H1 (cell line): ENCODE data around the gene SLC9C2. TPM values are rescaled to one million over a fixed set of nuclear protein-coding genes. Genes with fewer than 3 reads are reported as not detected.

Experiments used
- CTCF ChIA-PET: fragments of 300-600 bp; sonication (Branson Sonifier 250); formaldehyde crosslinking; loops from one replicate; lab custom pipeline; 2021; ENCODE audit not compliant: partially characterized antibody; lab: Charles Lee
- POLR2A ChIA-PET: fragments of 300-600 bp; sonication (Branson Sonifier 250); formaldehyde crosslinking; loops from one replicate; lab custom pipeline; 2021; ENCODE audit warnings: inconsistent platforms; ENCODE audit not compliant: partially characterized antibody; lab: Charles Lee
- DNase-seq, 2 experiments: peaks; one replicate each; pipeline versions ENCODE4 v3.0.0 to v3.0.0-alpha.2; 2010 to 2022; ENCODE audit warnings: low spot score in 2 of 2, low read depth in 1 of 2, mixed read lengths in 1 of 2
- FAIRE-seq: peaks from 2 replicates; lab custom pipeline; 2011; peaks lifted over from hg19 to GRCh38; lab: Jason Lieb, UNC
- H2AFZ ChIP-seq: 2 replicates; pipeline ENCODE4 v1.8.1; 2012; ENCODE audit warnings: low read length, inconsistent platforms
- H2AK5ac ChIP-seq: 2 replicates; pipeline ENCODE4 v1.6.1; 2013; ENCODE audit warnings: low read depth, low read length
- H2BK120ac ChIP-seq: replicated peaks from 2 replicates; pipeline ENCODE3; 2013; ENCODE audit warnings: low read depth, low read length, inconsistent platforms
- H2BK12ac ChIP-seq: 2 replicates; pipeline ENCODE4 v1.6.1; 2013; ENCODE audit warnings: low read depth, low read length
- H2BK15ac ChIP-seq: 2 replicates; pipeline ENCODE4 v1.6.1; 2013; ENCODE audit warnings: low read length
- H2BK20ac ChIP-seq: 2 replicates; pipeline ENCODE4 v1.6.1; 2013; ENCODE audit warnings: low read length
- H2BK5ac ChIP-seq: 2 replicates; pipeline ENCODE4 v1.6.1; 2013; ENCODE audit warnings: low read depth, low read length
- H3K14ac ChIP-seq: 2 replicates; pipeline ENCODE4 v1.6.1; 2013; ENCODE audit warnings: inconsistent platforms; ENCODE audit not compliant: insufficient read length
- H3K18ac ChIP-seq: 2 replicates; pipeline ENCODE4 v1.6.1; 2013; ENCODE audit warnings: low read length; ENCODE audit errors: extremely low read depth
- H3K23ac ChIP-seq: 2 replicates; pipeline ENCODE4 v1.6.1; 2013; ENCODE audit warnings: inconsistent platforms; ENCODE audit not compliant: insufficient read length
- H3K23me2 ChIP-seq: 2 replicates; pipeline ENCODE4 v1.6.1; 2013; ENCODE audit warnings: low read depth, low read length
- H3K27ac ChIP-seq: 2 replicates; pipeline ENCODE4 v1.6.1; 2011; ENCODE audit warnings: low read depth, low read length, inconsistent platforms
- H3K27me3 ChIP-seq, 4 experiments: replicated peaks in 1 of 4; 1 replicate in 1 of 4; 2 replicates in 3 of 4; pipeline versions ENCODE4 v1.6.1 to v1.8.1; 2011 to 2013; ENCODE audit warnings: low read length in 3 of 4, mild to moderate bottlenecking in 3 of 4, inconsistent platforms in 2 of 4, mixed read lengths in 2 of 4, moderate library complexity in 1 of 4; ENCODE audit not compliant: control insufficient read depth in 3 of 4, insufficient read depth in 3 of 4; ENCODE audit errors: extremely low read depth in 1 of 4
- H3K36me3 ChIP-seq, 4 experiments: 2 replicates each; pipeline versions ENCODE4 v1.6.1 to v1.8.1; 2011 to 2013; ENCODE audit warnings: mild to moderate bottlenecking in 4 of 4, low read length in 3 of 4, moderate library complexity in 2 of 4, control low read depth in 1 of 4, inconsistent platforms in 1 of 4; ENCODE audit not compliant: insufficient read depth in 4 of 4, control insufficient read depth in 2 of 4
- H3K4ac ChIP-seq: replicated peaks from 2 replicates; pipeline ENCODE3; 2013; ENCODE audit warnings: low read length, low read depth, mixed read lengths, inconsistent platforms; ENCODE audit not compliant: insufficient read length
- H3K4me1 ChIP-seq, 4 experiments: replicated peaks in 1 of 4; 1 replicate in 1 of 4; 2 replicates in 3 of 4; pipeline versions ENCODE4 v1.6.1 to v1.8.1; 2011 to 2013; ENCODE audit warnings: low read length in 3 of 4, inconsistent platforms in 2 of 4, mixed read lengths in 1 of 4; ENCODE audit not compliant: insufficient read depth in 4 of 4, control insufficient read depth in 3 of 4
- H3K4me2 ChIP-seq, 2 experiments: 2 replicates each; pipeline versions ENCODE4 v1.6.1 to v1.8.1; 2011 to 2013; ENCODE audit warnings: low read depth in 2 of 2, low read length in 2 of 2, control low read depth in 1 of 2, inconsistent platforms in 1 of 2, mild to moderate bottlenecking in 1 of 2; ENCODE audit not compliant: insufficient read depth in 1 of 2
- H3K4me3 ChIP-seq, 4 experiments: fragments of 200-600, 300-600 bp in 1 of 4; sonication (generic), shearing (Covaris generic), sonication (Bioruptor Twin) in 1 of 4; 2 replicates each; pipeline versions ENCODE4 v1.5.1 to v1.8.1; 2011 to 2016; ENCODE audit warnings: low read length in 4 of 4, low read depth in 3 of 4, control low read depth in 2 of 4, inconsistent platforms in 2 of 4, mild to moderate bottlenecking in 2 of 4, mixed read lengths in 1 of 4, moderate library complexity in 1 of 4; ENCODE audit not compliant: insufficient read depth in 2 of 4; ENCODE audit errors: extremely low read depth in 1 of 4
- H3K56ac ChIP-seq: replicated peaks from 2 replicates; pipeline ENCODE3; 2013; ENCODE audit warnings: low read depth, mild to moderate bottlenecking, mixed read lengths, low read length, inconsistent platforms; ENCODE audit not compliant: insufficient read length
- H3K79me1 ChIP-seq: 2 replicates; pipeline ENCODE4 v1.6.1; 2013; ENCODE audit warnings: low read depth, low read length, control low read depth
- H3K79me2 ChIP-seq, 2 experiments: 2 replicates each; pipeline versions ENCODE4 v1.6.1 to v1.8.1; 2012 to 2013; ENCODE audit warnings: low read length in 2 of 2, mild to moderate bottlenecking in 2 of 2, inconsistent platforms in 1 of 2; ENCODE audit not compliant: insufficient read depth in 2 of 2, control insufficient read depth in 1 of 2
- H3K9ac ChIP-seq, 4 experiments: replicated peaks in 1 of 4; 1 replicate in 1 of 4; 2 replicates in 3 of 4; pipeline versions ENCODE4 v1.6.1 to v1.8.1; 2011 to 2013; ENCODE audit warnings: low read depth in 3 of 4, low read length in 3 of 4, control low read depth in 2 of 4, mild to moderate bottlenecking in 2 of 4, moderate library complexity in 2 of 4, inconsistent platforms in 1 of 4; ENCODE audit errors: extremely low read depth in 1 of 4
- H3K9me3 ChIP-seq, 2 experiments: 2 replicates each; pipeline versions ENCODE4 v1.6.1 to v1.8.1; 2012 to 2013; ENCODE audit warnings: mild to moderate bottlenecking in 2 of 2, moderate library complexity in 2 of 2, control low read depth in 1 of 2, inconsistent platforms in 1 of 2, low read depth in 1 of 2, low read length in 1 of 2, mixed read lengths in 1 of 2; ENCODE audit not compliant: insufficient read depth in 2 of 2
- H4K20me1 ChIP-seq, 2 experiments: replicated peaks in 1 of 2; 2 replicates each; pipeline versions ENCODE3 to v1.8.1; 2011 to 2013; ENCODE audit warnings: inconsistent platforms in 2 of 2, low read length in 2 of 2, mild to moderate bottlenecking in 1 of 2; ENCODE audit not compliant: insufficient read depth in 2 of 2, control insufficient read depth in 1 of 2
- H4K5ac ChIP-seq: 2 replicates; pipeline ENCODE4 v1.6.1; 2013; ENCODE audit warnings: low read length, low read depth, mixed read lengths, inconsistent platforms; ENCODE audit not compliant: insufficient read length
- H4K8ac ChIP-seq: 2 replicates; pipeline ENCODE4 v1.8.0; 2013; ENCODE audit warnings: mild to moderate bottlenecking, moderate library complexity, low read length, inconsistent platforms; ENCODE audit not compliant: insufficient read depth; ENCODE audit errors: extremely low read depth
- H4K91ac ChIP-seq: replicated peaks from 2 replicates; pipeline ENCODE3; 2013; ENCODE audit warnings: low read length, mixed read lengths, inconsistent platforms; ENCODE audit not compliant: insufficient read length
- CEBPB ChIP-seq: IDR thresholded peaks from 2 replicates; pipeline ENCODE4 v1.6.1; 2012; ENCODE audit warnings: low read depth, low read length
- CHD2 ChIP-seq: IDR thresholded peaks from 2 replicates; pipeline ENCODE4 v1.6.1; 2012; ENCODE audit warnings: low read length, improper control_type of control experiment
- CREB1 ChIP-seq: IDR thresholded peaks from 2 replicates; pipeline ENCODE4 v1.6.1; 2012; ENCODE audit warnings: inconsistent platforms
- HDAC2 ChIP-seq, 2 experiments: fragments of 300-600 bp in 1 of 2; sonication (generic) in 1 of 2; IDR thresholded peaks; 2 replicates each; pipeline ENCODE4 v1.6.1; 2011 to 2012; ENCODE audit warnings: low read depth in 2 of 2, low read length in 2 of 2, mild to moderate bottlenecking in 2 of 2, moderate library complexity in 2 of 2, borderline replicate concordance in 1 of 2, inconsistent platforms in 1 of 2
- KDM1A ChIP-seq: fragments of 200-600, 300-600 bp; sonication (generic); IDR thresholded peaks from 2 replicates; pipeline ENCODE4 v1.7.1; 2016; ENCODE audit warnings: mild to moderate bottlenecking, low read length, borderline replicate concordance
- RNF2 ChIP-seq: fragments of 200-900, 300-1000 bp; sonication (generic); IDR thresholded peaks from 2 replicates; pipeline ENCODE4 v1.7.1; 2016; ENCODE audit warnings: borderline replicate concordance, low read depth, mild to moderate bottlenecking, antibody characterized with exemption, low read length; ENCODE audit not compliant: poor library complexity, severe bottlenecking; ENCODE audit errors: missing control alignments
- SIX5 ChIP-seq: IDR thresholded peaks from 2 replicates; pipeline ENCODE4 v1.6.1; 2011; ENCODE audit warnings: mild to moderate bottlenecking, low read depth, low read length
- SP2 ChIP-seq: IDR thresholded peaks from 2 replicates; pipeline ENCODE4 v1.6.1; 2012; ENCODE audit warnings: mild to moderate bottlenecking, low read length, inconsistent platforms
- WGBS, 2 experiments: shearing (Covaris generic) in 1 of 2; methylation state at CpG; one replicate each; pipeline versions ENCODE4 v1.1.6 to v1.1.7; 2013 to 2015; ENCODE audit warnings: low lambda C conversion rate in 2 of 2, mixed read lengths in 2 of 2, inconsistent platforms in 1 of 2, low coverage in 1 of 2, missing lambda C conversion rate in 1 of 2; ENCODE audit not compliant: insufficient replicate concordance in 2 of 2, insufficient coverage in 1 of 2, insufficient read length in 1 of 2; ENCODE audit errors: extremely low coverage in 1 of 2, missing lambda C conversion rate in 1 of 2; 5-methylcytosine and 5-hydroxymethylcytosine counted together
- polyA plus RNA-seq, 7 experiments: library from polyadenylated mRNA; depleted of rRNA in 3 of 7; stranded (reverse) in 5 of 7; unstranded in 2 of 7; fragments of >200 nt in 5 of 7; fragments of 200-250 nt in 2 of 7; gene quantifications; 1 replicate in 5 of 7; 2 replicates in 1 of 7; 4 replicates in 1 of 7; pipeline versions ENCODE4 v1.2.1 to v1.2.3, GENCODE V29; 2011 to 2013; ENCODE audit warnings: missing spikeins in 2 of 7, mixed read lengths in 2 of 7
- total RNA-seq: library from RNA; stranded (reverse); fragmentation: NEBNext Ultra II Directional; extraction: Animal tissue kit (Norgen Biotek cat#: 25700); gene quantifications from 2 replicates; pipeline ENCODE4 v1.2.1, GENCODE V29; 2021

SLC9C2 gene
- total and polyA plus RNA-seq, 2 of the 8 experiments (the other 6 are each of a cell fraction or from before 2014, with no cell fraction given), result not detected

DNA sequence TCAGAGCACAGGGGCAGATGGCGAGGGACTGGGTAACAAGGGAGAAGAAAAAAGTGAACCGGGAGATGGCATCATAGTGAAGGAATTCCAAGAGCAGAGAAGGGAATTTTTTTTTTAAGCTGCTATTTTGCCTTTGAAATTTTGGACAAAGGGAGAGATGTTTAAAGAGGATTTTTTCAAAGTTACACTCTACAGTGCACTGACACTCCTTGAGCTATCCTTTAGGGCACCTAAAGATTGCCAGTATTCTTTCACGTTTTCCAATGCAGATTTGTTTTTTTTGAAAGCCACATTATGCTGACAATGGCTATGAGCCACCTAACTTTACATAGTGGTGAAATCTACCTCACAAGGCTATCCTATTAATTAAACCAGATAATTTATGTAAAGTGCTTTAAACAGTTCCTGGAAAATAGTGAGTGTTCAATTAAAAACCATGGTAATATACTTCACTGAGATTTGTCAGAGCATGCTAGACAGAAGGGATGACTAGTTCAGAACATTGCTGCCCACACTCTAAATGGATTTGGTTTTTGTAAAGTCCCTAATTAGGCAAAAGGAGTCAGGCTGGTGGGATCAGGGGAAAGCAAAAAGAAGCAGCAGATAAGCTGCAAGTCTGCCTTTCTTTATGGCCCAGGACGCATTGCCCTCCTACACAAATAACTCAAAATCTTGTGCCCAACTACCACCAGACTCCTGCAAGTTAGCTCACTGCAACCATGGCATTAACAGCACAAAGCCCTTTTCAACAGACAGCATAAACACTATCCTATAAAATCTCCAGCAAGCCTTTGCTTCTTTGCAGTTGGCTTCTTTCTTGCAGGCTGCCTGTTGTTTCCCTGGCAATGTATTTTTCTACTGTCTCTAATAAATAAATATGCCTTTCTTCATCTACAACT lies 71.8 kb downstream of the SLC9C2 start:
- Histone ChIP-seq H3K9ac (no peak overlapping the region), H3K23me2 (no peaks in the 10 kb centered on the region), H2BK120ac (no peak overlapping the region), H3K27ac (no peak overlapping the region), H2BK20ac (no peak overlapping the region; the same call in 1 of the 2 replicates), H3K4ac (no peak overlapping the region), H2AFZ (peak overlapping the region; percentile 84), H3K4me3 (no peak overlapping the region), H3K79me1 (no peaks in the 10 kb centered on the region), H4K91ac (no peak overlapping the region), H2BK12ac (no peak overlapping the region), H3K27me3 (no peaks in the 10 kb centered on the region), H4K8ac (no peak overlapping the region), H3K18ac (no peak overlapping the region; the same call in 1 of the 2 replicates), H4K5ac (no peak overlapping the region), H3K14ac (no peak overlapping the region), H2BK5ac (no peak overlapping the region), H3K36me3 (no peaks in the 10 kb centered on the region), H3K4me1 (peaks cover 0 to 10% (median 8%) of the 10 kb centered on the region in 4 experiments; a peak in 5 of 7 replicates), H4K20me1 (no peaks in the 10 kb centered on the region), H3K79me2 (no peaks in the 10 kb centered on the region), H3K23ac (no peak overlapping the region), H2BK15ac (no peak overlapping the region), H3K4me2 (peak overlapping the region in 1 of 2 experiments; percentile 11; a peak in 1 of 4 replicates), H2AK5ac (no peak overlapping the region), H3K9me3 (no peaks in the 10 kb centered on the region), H3K56ac (no peak overlapping the region)
- no peak for TF ChIP-seq KDM1A
- TF ChIP-seq SP2, result no peak
- TF ChIP-seq CREB1, result no peak
- TF ChIP-seq SIX5, result no peak
- TF ChIP-seq CHD2, result no peak
- TF ChIP-seq HDAC2 (IDR thresholded peaks at IDR 0.05; ENCODE audit: borderline replicate concordance in 1 of 2, low read depth in 2 of 2, low read length in 2 of 2), result no peak
- no peak for TF ChIP-seq CEBPB
- no peak for TF ChIP-seq RNF2
- POLR2A ChIA-PET, result interaction anchor here (1.8 kb wide), 1 partner anchor 336 kb away, joined by 3 read pairs; the partner anchor contains the start of gene GAS5
- FAIRE-seq (no peak), DNase-seq (no peak)
- CTCF ChIA-PET, result interaction anchor here (0.6 to 1.5 kb wide), 6 partner anchors 21 to 113 kb away, joined by 3 to 4 read pairs (median 3); no protein-coding TSS in a partner anchor
- WGBS, 2 experiments, result 52% methylated on average over 4 of the region's 4 CpGs; no CpG with 5 or more reads in 1 of the 2 experiments
